HFF-Myc (cell line): ENCODE results near the gene CBX7.

Experiments
- DNase-seq: peaks from one replicate; pipeline ENCODE4 v3.0.0-alpha.2; 2011; ENCODE audit warnings: low read depth; ENCODE audit errors: extremely low read depth
- H3K4me3 ChIP-seq: replicated peaks from 2 replicates; pipeline ENCODE4 v1.5.1; 2011; ENCODE audit warnings: low read depth, mild to moderate bottlenecking, control low read depth, low read length
- TF ChIP-seq, protein P1 (sequence below): IDR thresholded peaks from 2 replicates; pipeline ENCODE4 v1.5.1; 2012; ENCODE audit warnings: mild to moderate bottlenecking, low read depth, low read length, control low read depth; ENCODE audit errors: missing control alignments

Gene CBX7

DNA sequence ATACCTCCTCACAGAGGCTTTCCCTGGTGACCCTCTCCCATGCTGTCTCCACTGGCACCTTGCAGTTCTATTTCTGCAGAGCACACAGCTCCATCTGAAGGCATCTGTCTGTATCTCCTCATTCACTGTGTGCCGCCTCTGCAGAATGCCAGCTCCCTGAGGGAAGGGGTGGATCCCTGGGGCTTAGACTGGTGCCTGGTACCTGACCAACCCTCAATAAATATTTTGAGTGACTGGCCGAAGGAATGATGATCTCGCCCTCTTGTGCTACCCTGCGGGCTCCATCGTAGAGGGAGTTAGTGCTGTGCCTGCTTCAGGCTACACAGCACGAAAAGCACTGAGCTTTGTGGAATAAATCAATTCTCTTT, 1.6 kb downstream of the CBX7 start:
- TF ChIP-seq, protein P1, sequence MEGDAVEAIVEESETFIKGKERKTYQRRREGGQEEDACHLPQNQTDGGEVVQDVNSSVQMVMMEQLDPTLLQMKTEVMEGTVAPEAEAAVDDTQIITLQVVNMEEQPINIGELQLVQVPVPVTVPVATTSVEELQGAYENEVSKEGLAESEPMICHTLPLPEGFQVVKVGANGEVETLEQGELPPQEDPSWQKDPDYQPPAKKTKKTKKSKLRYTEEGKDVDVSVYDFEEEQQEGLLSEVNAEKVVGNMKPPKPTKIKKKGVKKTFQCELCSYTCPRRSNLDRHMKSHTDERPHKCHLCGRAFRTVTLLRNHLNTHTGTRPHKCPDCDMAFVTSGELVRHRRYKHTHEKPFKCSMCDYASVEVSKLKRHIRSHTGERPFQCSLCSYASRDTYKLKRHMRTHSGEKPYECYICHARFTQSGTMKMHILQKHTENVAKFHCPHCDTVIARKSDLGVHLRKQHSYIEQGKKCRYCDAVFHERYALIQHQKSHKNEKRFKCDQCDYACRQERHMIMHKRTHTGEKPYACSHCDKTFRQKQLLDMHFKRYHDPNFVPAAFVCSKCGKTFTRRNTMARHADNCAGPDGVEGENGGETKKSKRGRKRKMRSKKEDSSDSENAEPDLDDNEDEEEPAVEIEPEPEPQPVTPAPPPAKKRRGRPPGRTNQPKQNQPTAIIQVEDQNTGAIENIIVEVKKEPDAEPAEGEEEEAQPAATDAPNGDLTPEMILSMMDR, result no peak
- no peak overlapping the region for H3K4me3 ChIP-seq
- no peak for DNase-seq

DNA sequence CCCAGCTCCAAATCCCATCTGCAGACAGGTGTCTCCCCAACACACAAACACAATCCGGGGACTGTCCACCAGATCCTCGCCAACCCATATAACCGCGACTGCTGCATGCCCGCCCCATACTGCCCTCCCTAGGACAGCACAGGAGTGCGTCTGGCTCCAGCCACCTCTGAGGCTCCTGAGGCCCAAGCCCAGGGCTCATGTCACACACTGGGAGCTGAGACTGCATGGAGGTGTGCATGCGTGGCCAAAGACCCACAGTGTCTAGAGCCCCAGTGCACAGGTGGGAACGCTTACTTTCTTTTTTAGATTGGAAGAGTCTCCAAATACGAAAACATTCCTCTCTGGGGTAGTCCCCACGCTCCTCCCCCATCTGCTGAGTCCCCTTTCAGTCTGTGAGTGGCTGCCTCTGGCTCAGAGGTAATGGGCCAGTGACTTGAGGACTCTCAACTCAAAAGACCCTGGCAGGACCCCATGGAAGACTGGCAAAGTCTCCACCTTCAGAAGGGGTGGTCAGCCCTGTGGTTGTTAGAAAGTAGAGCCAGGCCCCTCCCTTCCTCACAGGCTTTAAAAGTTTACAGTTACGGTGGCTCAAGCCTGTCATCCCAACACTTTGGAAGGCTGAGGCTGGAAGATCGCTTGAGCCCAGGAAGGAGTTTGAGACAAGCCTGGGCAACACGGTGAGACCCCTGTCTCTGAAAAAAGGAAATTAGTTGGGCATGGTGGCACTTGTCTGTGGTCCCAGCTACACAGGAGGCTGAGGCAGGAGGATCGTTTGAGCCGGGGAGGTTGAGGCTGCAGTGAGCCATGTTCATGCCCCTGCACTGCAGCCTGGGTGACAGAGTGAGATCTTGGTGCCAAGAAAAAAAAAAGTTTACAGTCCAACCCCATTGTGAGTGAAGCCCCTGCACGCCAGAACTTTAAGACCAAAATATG, 2.3 kb downstream of the CBX7 start:
- DNase-seq, result no peak
- TF ChIP-seq, protein P1, result no peak
- no peak overlapping the region for H3K4me3 ChIP-seq

DNA sequence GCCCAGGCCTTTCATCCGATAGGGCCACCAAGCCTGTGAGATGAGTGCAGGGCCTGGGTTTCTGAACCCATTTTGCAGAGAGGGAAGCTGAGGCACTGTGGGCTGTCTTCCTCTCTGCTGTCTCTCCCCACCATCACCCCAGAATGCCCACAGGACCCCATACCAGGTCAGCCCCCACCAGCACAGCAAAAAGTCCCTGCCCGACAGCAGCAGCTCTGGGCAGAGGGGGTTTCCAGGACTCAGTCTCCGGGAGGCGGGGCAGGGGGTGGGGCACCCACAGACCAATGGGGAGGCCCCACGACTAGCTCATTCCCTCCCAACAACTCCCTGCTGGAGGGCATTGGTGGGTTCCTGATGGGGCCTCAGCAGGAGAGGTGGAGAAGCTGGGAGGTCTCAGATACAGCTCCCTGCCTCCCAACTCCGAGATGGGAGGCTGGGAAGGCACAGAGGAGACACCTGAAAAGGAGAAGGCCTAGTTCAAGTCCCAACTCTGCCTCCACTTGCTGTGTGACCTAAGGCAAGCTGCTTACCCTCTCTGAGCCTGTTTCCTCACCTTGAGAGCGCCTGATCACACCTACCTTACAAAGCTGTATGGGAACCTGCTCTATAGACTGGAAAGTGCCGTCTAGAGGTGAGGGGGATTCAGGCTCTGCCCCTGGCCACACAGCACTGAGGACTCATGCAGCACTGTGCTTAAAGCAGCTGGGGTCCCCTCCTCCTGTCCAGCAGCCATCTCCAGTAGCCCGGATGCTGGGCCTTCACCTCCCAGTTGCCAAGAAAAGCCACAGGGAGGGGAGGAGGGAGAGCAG, 3.5 kb downstream of the CBX7 start:
- TF ChIP-seq, protein P1, result no peak
- H3K4me3 ChIP-seq, result no peak overlapping the region
- DNase-seq, result no peak

DNA sequence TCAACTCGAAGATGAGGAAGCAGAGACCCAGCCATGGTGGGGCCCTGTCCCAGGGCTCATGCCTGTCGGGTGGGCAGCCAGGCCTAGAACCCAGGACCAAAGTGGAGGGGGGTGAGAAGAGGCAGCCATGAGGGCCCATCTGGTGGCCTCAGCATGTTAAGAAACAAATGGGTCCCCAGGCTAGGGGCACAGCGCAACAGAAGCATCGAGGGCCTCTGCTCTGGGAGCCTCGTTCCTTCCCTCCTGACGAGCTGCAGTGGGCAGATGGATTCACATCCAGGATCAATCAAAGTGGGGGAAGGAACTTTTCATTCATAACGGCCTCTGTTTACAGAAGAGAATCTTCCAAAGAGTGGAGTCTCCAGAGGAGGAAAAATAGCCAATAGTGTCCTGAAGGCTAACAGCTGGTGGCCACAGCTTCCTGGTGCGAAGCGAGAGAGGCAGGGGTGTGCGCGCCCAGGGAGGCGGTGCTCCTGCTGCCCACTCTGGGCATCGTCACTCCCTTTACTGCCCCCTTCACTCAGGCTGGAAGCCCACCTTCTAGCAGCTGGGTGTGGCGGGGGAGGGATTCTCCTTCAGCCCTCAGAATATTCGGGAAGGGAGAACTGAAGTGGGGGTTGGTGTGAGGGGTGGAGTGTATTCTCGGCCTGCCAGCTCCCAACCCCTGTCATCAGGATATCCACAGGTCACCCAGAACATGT, 4.3 kb downstream of the CBX7 start:
- H3K4me3 ChIP-seq, result no peak overlapping the region
- TF ChIP-seq, protein P1, result no peak

DNA sequence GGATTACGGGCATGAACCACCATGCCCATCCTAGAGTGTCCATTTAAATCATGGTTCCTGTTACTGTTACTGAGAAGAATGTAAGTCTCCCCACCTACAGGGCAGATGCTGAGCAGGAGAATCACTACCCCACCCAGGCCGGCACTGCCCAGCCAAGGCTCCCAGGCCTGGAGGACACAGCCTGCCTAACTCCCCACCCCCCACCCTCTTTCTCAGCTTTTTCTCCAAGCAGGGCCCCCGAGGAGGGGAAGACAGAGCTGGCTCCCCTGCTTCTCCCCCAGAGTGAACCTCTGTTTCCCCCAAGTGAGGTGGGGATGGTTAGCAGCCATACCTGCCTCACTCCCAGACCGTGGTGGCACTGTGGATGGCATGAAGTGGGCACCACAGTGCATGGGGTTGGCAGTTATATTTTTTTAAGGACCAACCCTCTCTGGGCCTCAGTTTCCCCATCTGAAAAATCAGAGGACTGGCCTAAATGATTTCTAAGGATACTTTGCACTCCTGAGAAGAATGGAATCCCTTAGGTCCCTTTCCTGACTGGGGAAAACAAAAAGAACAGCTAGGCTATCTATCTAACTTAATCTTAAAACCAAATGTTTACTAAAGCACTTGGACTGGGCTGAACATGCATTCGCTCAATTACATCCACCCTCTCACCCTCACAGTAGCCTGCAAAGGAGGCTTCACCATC, 5.0 kb downstream of the CBX7 start:
- no peak overlapping the region for H3K4me3 ChIP-seq
- no peak for DNase-seq
- TF ChIP-seq, protein P1, result no peak

More for the DNA sequence above, 4.3 kb downstream of the CBX7 start:
- DNase-seq, result no peak

DNA sequence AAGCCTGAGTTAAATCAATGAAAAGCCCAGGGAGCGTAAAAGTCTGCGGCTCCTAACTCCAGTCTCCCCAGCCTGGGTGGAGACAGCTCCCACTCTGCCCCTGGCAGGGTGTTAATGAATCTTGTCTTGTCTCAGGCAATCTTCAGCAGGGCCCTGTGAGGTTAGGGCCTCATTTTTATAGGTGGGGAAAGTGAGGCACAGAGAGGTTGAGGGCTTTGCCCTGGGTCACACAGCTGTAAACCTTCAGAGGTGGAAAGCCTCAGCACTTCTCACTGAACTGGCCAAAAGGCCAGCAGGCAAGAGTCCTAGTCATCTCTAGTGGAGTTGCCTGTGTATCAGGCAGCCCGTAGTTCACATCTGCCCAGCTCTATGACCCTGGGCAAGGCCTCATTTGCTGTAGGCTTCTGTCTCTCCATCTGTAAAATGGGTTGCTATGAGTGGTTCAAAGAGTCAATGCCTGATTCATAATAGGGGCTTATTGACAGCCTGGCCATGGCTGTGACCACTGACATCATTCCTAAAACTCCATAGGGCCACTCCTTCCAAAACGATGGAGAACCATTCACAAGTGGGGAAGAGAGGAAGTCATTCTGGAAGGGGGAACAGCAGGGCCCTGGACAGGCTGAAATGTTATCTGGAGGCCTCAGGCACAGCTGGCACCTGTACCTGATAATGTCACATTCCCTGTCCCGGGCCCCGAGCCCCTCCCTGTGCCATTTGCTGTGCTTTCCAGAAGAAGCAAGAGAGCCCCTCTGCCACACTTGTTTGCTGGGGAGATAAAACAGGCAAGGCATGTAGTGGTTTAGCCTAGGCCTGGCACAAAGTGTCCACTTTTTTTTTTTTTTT, 6.0 kb downstream of the CBX7 start:
- no peak for DNase-seq

More for the DNA sequence above, 6.0 kb downstream of the CBX7 start:
- TF ChIP-seq, protein P1, result no peak
- peak overlapping the region; percentile 80 for H3K4me3 ChIP-seq
